Natural killer cell (primary cell): ENCODE results near the gene ASB4. TPM values are rescaled to one million over a fixed set of nuclear protein-coding genes. Genes with fewer than 3 reads are reported as not detected.

Source experiments
- ATAC-seq, 3 donors: fragments of 150-1000 bp in 2 of 3; fragments of 200-7000 bp in 1 of 3; cut with Tn5 transposase; 1 replicate in 1 of 3; 2 replicates in 2 of 3; pipeline ENCODE4 v1.10.0; 2021; ENCODE audit warnings: mild to moderate bottlenecking in 2 of 3, moderate library complexity in 2 of 3
- DNase-seq, 2 donors: peaks; one replicate each; pipeline versions ENCODE4 v3.0.0 to v3.0.0-alpha.2; 2013 to 2021; ENCODE audit warnings: mixed read lengths in 1 of 2
- H3K27ac ChIP-seq: one replicate; pipeline ENCODE4 v1.5.1; 2013; ENCODE audit warnings: mild to moderate bottlenecking, low read length
- H3K27me3 ChIP-seq: one replicate; pipeline ENCODE4 v1.6.1; 2013; ENCODE audit warnings: low read length; ENCODE audit not compliant: control insufficient read depth, insufficient read depth
- H3K36me3 ChIP-seq: one replicate; pipeline ENCODE4 v1.6.1; 2013; ENCODE audit warnings: low read length; ENCODE audit not compliant: control insufficient read depth, insufficient read depth
- H3K4me1 ChIP-seq: one replicate; pipeline ENCODE4 v1.6.1; 2013; ENCODE audit warnings: low read length; ENCODE audit not compliant: control insufficient read depth, insufficient read depth
- H3K4me3 ChIP-seq: one replicate; pipeline ENCODE4 v1.5.1; 2013; ENCODE audit warnings: low read length
- H3K9me3 ChIP-seq: one replicate; pipeline ENCODE4 v1.6.1; 2013; ENCODE audit warnings: low read length; ENCODE audit not compliant: control insufficient read depth, insufficient read depth
- H3K27ac Mint-ChIP-seq, 2 donors: one replicate each; pipeline ENCODE4 v1.8.0; 2022; ENCODE audit warnings: mild to moderate bottlenecking in 2 of 2, mixed read lengths in 2 of 2, moderate library complexity in 1 of 2
- H3K27me3 Mint-ChIP-seq, 2 donors: one replicate each; pipeline ENCODE4 v1.8.0; 2022; ENCODE audit warnings: low read depth in 2 of 2, mixed read lengths in 2 of 2
- H3K36me3 Mint-ChIP-seq: one replicate; pipeline ENCODE4 v1.8.0; 2022; ENCODE audit warnings: mixed read lengths
- H3K4me1 Mint-ChIP-seq, 2 donors: one replicate each; pipeline ENCODE4 v1.8.0; 2022; ENCODE audit warnings: mixed read lengths in 2 of 2
- H3K4me3 Mint-ChIP-seq: one replicate; pipeline ENCODE4 v1.8.0; 2022; ENCODE audit warnings: mild to moderate bottlenecking, moderate library complexity, mixed read lengths
- H3K9me3 Mint-ChIP-seq, 2 donors: one replicate each; pipeline ENCODE4 v1.8.0; 2022; ENCODE audit warnings: mixed read lengths in 2 of 2
- WGBS: methylation state at CpG from one replicate; pipeline ENCODE4 v1.1.7; 2013; ENCODE audit warnings: missing lambda C conversion rate; ENCODE audit not compliant: insufficient coverage; 5-methylcytosine and 5-hydroxymethylcytosine counted together
- intact Hi-C: fragments of 100-400 bp; cut with micrococcal nuclease; formaldehyde crosslinking; loops from one replicate; pipeline ENCODE4 v1.14.2; 2022
- total RNA-seq, 4 donors: library from RNA; stranded (reverse); fragments of 120-200 nt in 1 of 4; gene quantifications; one replicate each; pipeline versions ENCODE4 v1.2.3 to v1.2.4, GENCODE V29; 2013 to 2022
- TF ChIP-seq, protein P1 (sequence below): fragments of 200-600 bp; IDR thresholded peaks from one replicate; pipeline ENCODE4 v1.8.0; 2022; ENCODE audit warnings: antibody characterized with exemption

The ASB4 gene
- total RNA-seq, 3 donors from 2014 or later (not counting 1 experiment from before 2014, with no cell fraction given) = not detected

DNA sequence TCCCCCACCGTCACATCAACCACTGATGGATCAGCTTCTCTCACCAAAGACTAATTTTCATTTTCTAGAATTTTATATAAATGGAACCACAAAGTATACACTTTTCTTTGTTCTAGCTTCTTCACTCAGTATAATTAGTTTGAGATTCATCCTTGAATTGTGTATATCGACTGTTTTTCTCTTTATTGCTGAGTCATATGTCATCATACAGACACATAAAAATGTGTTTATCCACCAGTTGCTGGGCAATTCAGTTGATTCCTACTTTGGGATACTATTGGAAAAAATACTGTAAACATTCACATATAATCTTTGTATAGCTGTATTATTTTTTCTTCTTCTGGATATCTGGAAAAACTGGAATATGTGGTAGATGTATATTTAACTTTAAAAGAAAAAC, 84.0 kb downstream of the ASB4 start:
- Histone ChIP-seq H3K4me3 (no peak overlapping the region), H3K27ac (no peak overlapping the region), H3K9me3 (no peaks in the 10 kb centered on the region), H3K4me1 (no peaks in the 10 kb centered on the region), H3K27me3 (no peaks in the 10 kb centered on the region), H3K36me3 (no peaks in the 10 kb centered on the region)
- ATAC-seq = no peak
- TF ChIP-seq, protein P1, sequence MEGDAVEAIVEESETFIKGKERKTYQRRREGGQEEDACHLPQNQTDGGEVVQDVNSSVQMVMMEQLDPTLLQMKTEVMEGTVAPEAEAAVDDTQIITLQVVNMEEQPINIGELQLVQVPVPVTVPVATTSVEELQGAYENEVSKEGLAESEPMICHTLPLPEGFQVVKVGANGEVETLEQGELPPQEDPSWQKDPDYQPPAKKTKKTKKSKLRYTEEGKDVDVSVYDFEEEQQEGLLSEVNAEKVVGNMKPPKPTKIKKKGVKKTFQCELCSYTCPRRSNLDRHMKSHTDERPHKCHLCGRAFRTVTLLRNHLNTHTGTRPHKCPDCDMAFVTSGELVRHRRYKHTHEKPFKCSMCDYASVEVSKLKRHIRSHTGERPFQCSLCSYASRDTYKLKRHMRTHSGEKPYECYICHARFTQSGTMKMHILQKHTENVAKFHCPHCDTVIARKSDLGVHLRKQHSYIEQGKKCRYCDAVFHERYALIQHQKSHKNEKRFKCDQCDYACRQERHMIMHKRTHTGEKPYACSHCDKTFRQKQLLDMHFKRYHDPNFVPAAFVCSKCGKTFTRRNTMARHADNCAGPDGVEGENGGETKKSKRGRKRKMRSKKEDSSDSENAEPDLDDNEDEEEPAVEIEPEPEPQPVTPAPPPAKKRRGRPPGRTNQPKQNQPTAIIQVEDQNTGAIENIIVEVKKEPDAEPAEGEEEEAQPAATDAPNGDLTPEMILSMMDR = no peak
- DNase-seq = no peak
- intact Hi-C loops = no loop called here
- Mint-ChIP-seq H3K36me3 (no peaks in the 10 kb centered on the region), H3K9me3 (no peaks in the 10 kb centered on the region), H3K4me1 (no peaks in the 10 kb centered on the region), H3K27ac (no peak overlapping the region), H3K4me3 (no peak overlapping the region), H3K27me3 (peaks cover 0 to 8% of the 10 kb centered on the region in 2 donors)
- WGBS = 93% methylated on average over 1 of the region's 2 CpGs

DNA sequence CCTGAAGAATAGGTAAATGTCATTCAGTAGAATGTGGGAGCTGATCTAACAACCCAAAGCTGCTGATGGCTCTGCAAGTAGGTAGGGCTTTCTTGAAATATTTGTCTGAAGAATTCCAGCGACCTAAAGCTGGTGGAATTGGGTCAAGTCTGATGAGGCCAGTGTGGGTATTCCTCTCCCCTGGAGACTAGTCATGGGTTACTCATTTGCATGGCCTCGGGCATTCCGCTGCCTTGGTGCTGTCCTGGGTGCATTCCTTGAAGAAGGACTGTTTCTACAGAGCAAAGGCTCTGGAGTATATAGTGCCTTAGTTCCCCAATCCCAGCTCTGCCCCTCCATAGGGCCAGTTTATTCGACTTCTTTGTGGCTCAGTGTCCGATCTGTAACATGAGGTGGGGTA, 91.4 kb downstream of the ASB4 start:
- Mint-ChIP-seq H3K27me3 (peaks cover 0 to 9% of the 10 kb centered on the region in 2 donors), H3K27ac (no peak overlapping the region), H3K4me3 (no peak overlapping the region), H3K36me3 (no peaks in the 10 kb centered on the region), H3K4me1 (no peaks in the 10 kb centered on the region), H3K9me3 (no peaks in the 10 kb centered on the region)
- no peaks in the 10 kb centered on the region for H3K4me1 ChIP-seq
- no peak overlapping the region for H3K4me3 ChIP-seq
- 85% methylated on average over 5 of the region's 5 CpGs for WGBS
- ATAC-seq (no peak), DNase-seq (no peak)
- H3K27ac ChIP-seq = no peak overlapping the region
- no peaks in the 10 kb centered on the region for H3K9me3 ChIP-seq
- H3K27me3 ChIP-seq = no peaks in the 10 kb centered on the region
- TF ChIP-seq, protein P1 = no peak
- intact Hi-C loops = no loop called here
- no peaks in the 10 kb centered on the region for H3K36me3 ChIP-seq

DNA sequence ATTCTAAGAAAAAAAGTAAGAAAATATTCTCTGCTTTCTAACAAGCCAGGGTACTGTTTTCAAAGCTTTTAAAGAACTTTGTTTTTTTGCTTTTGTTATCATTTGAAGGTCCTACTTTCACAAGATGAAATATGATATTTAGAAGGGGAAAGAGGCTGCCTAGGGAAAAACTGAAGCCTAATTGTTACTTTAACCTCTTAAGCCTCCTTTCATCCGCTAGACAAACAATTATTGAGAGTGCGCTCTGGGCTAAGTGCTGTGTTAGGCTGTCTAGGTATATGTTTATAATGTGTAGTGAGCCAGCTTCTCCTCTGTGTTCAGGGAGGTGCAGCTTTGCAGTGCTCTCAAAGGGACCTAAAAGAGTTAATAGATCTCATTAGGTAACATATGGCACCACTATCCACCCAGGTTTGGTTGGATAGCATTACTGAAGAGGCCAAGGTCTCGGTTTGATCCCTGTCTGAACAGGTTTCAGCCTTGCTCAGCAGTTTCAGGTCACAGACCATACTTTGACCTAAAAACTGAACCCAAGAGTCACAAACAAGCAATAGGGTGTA, 92.6 kb downstream of the ASB4 start:
- no peaks in the 10 kb centered on the region for H3K9me3 Mint-ChIP-seq
- no peak for DNase-seq
- Histone ChIP-seq H3K36me3 (no peaks in the 10 kb centered on the region), H3K27ac (no peak overlapping the region), H3K27me3 (no peaks in the 10 kb centered on the region), H3K4me3 (no peak overlapping the region), H3K4me1 (no peaks in the 10 kb centered on the region), H3K9me3 (no peaks in the 10 kb centered on the region)
- H3K27me3 Mint-ChIP-seq = peaks cover 0 to 7% of the 10 kb centered on the region in 2 donors
- WGBS = 100% methylated on average over 1 of the region's 3 CpGs
- no peak overlapping the region for H3K4me3 Mint-ChIP-seq
- H3K27ac Mint-ChIP-seq = no peak overlapping the region
- no peaks in the 10 kb centered on the region for H3K4me1 Mint-ChIP-seq
- no peaks in the 10 kb centered on the region for H3K36me3 Mint-ChIP-seq
- intact Hi-C loops = no loop called here
- no peak for ATAC-seq
- TF ChIP-seq, protein P1 = no peak

DNA sequence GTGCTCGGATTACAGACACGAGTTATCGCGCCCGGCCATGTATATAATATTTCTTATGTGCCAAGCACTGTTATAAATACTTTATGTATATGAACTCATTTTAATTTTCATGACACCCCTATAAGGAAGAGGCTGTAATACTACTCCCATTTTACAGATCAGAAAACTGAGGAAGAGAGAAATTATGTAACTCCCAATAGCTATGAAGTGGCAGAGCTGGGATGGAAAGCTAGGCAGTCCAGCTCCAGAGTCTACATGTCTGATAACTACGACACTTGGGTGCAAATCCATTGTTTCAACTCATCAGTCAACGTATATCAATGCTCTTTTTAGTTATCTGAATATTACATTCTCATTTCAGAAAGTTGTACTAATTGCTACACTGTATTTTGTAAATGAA, 93.6 kb downstream of the ASB4 start:
- no peaks in the 10 kb centered on the region for H3K27me3 ChIP-seq
- H3K4me3 Mint-ChIP-seq = no peak overlapping the region
- no peaks in the 10 kb centered on the region for H3K36me3 Mint-ChIP-seq
- no peaks in the 10 kb centered on the region for H3K4me1 Mint-ChIP-seq
- TF ChIP-seq, protein P1 = no peak
- 97% methylated on average over 6 of the region's 7 CpGs for WGBS
- no peak overlapping the region for H3K27ac Mint-ChIP-seq
- no peak overlapping the region for H3K27ac ChIP-seq
- H3K9me3 Mint-ChIP-seq = no peaks in the 10 kb centered on the region
- no peak overlapping the region for H3K4me3 ChIP-seq
- ATAC-seq = no peak
- no peak for DNase-seq
- H3K36me3 ChIP-seq = no peaks in the 10 kb centered on the region
- no peaks in the 10 kb centered on the region for H3K9me3 ChIP-seq
- no peaks in the 10 kb centered on the region for H3K4me1 ChIP-seq
- H3K27me3 Mint-ChIP-seq = peaks cover 0 to 7% of the 10 kb centered on the region in 2 donors
- intact Hi-C loops = no loop called here
